ENCODE results near the gene ALK. TPM values are rescaled to one million over a fixed set of nuclear protein-coding genes. Genes with fewer than 3 reads are reported as not detected.

ALK gene
- polyA plus RNA-seq, 3 donors: not detected

- intact Hi-C loops (cut with micrococcal nuclease): no loop called here
- no peak for TF ChIP-seq CTCF (IDR thresholded peaks at IDR 0.05)
- no peak overlapping the region for H2AFZ ChIP-seq (ENCODE audit: insufficient read depth, low read depth, low read length, poor library complexity, severe bottlenecking)
- no CpG with 5 or more reads among the region's 5 CpGs for WGBS (ENCODE audit: insufficient coverage)
- H3K27me3 ChIP-seq (ENCODE audit: control insufficient read depth in 2 of 2, insufficient read depth in 2 of 2, low read length in 2 of 2): no peaks in the 10 kb centered on the region
- no peaks in the 10 kb centered on the region for H3K36me3 ChIP-seq (replicated peaks in 1 of 2; ENCODE audit: control insufficient read depth in 1 of 2, insufficient read depth in 2 of 2, low read length in 2 of 2)
- Mint-ChIP-seq H3K36me3 (no peaks in the 10 kb centered on the region), H3K27me3 (ENCODE audit: low read depth in 3 of 3) (peaks cover 0 to 2% (median 1%) of the 10 kb centered on the region in 3 donors), H3K9me3 (peaks cover 0 to 9% (median 0%) of the 10 kb centered on the region in 7 donors), H3K27ac (no peak overlapping the region), H3K4me3 (no peak overlapping the region), H3K4me1 (no peaks in the 10 kb centered on the region)
- no peak overlapping the region for H3K9ac ChIP-seq (ENCODE audit: insufficient read depth, low read length, poor library complexity, severe bottlenecking)
- no peak overlapping the region for H3K27ac ChIP-seq (ENCODE audit: low read depth in 1 of 2, low read length in 2 of 2)
- H3K79me2 ChIP-seq (ENCODE audit: insufficient read depth, low read length): no peaks in the 10 kb centered on the region
- no peaks in the 10 kb centered on the region for H4K20me1 ChIP-seq (ENCODE audit: insufficient read depth, low read length)
- H3K4me3 ChIP-seq (replicated peaks in 1 of 3; ENCODE audit: low read depth in 2 of 3, low read length in 3 of 3): no peak overlapping the region
- no peak overlapping the region for H3K4me2 ChIP-seq (replicated peaks; ENCODE audit: extremely low read depth, low read length, poor library complexity, severe bottlenecking)
- no peaks in the 10 kb centered on the region for H3K4me1 ChIP-seq (ENCODE audit: control insufficient read depth in 1 of 2, insufficient read depth in 2 of 2, low read length in 2 of 2)
- no peaks in the 10 kb centered on the region for H3K9me3 ChIP-seq (replicated peaks in 1 of 2; ENCODE audit: control insufficient read depth in 1 of 2, insufficient read depth in 1 of 2, low read length in 2 of 2)
- no peak for DNase-seq
Observed at GRCh38 chr2:29786361-29786760, 135.0 kb downstream of the ALK start.

- H3K9ac ChIP-seq (ENCODE audit: insufficient read depth, low read length, poor library complexity, severe bottlenecking): no peak overlapping the region
- no peak overlapping the region for H3K4me3 ChIP-seq (replicated peaks in 1 of 3; ENCODE audit: low read depth in 2 of 3, low read length in 3 of 3)
- no peaks in the 10 kb centered on the region for H4K20me1 ChIP-seq (ENCODE audit: insufficient read depth, low read length)
- WGBS (ENCODE audit: insufficient coverage): 100% methylated on average over 1 of the region's 6 CpGs
- H3K9me3 ChIP-seq (replicated peaks in 1 of 2; ENCODE audit: control insufficient read depth in 1 of 2, insufficient read depth in 1 of 2, low read length in 2 of 2): no peaks in the 10 kb centered on the region
- intact Hi-C loops (cut with micrococcal nuclease): no loop called here
- no peak overlapping the region for H2AFZ ChIP-seq (ENCODE audit: insufficient read depth, low read depth, low read length, poor library complexity, severe bottlenecking)
- no peaks in the 10 kb centered on the region for H3K79me2 ChIP-seq (ENCODE audit: insufficient read depth, low read length)
- H3K36me3 ChIP-seq (replicated peaks in 1 of 2; ENCODE audit: control insufficient read depth in 1 of 2, insufficient read depth in 2 of 2, low read length in 2 of 2): no peaks in the 10 kb centered on the region
- H3K27ac ChIP-seq (ENCODE audit: low read depth in 1 of 2, low read length in 2 of 2): no peak overlapping the region
- no peak for DNase-seq
- Mint-ChIP-seq H3K27me3 (ENCODE audit: low read depth in 3 of 3) (peaks cover 0 to 2% (median 1%) of the 10 kb centered on the region in 3 donors), H3K9me3 (peaks cover 0 to 5% (median 0%) of the 10 kb centered on the region in 7 donors), H3K4me1 (no peaks in the 10 kb centered on the region), H3K27ac (no peak overlapping the region), H3K4me3 (no peak overlapping the region), H3K36me3 (no peaks in the 10 kb centered on the region)
- no peaks in the 10 kb centered on the region for H3K4me1 ChIP-seq (ENCODE audit: control insufficient read depth in 1 of 2, insufficient read depth in 2 of 2, low read length in 2 of 2)
- no peak overlapping the region for H3K4me2 ChIP-seq (replicated peaks; ENCODE audit: extremely low read depth, low read length, poor library complexity, severe bottlenecking)
- no peaks in the 10 kb centered on the region for H3K27me3 ChIP-seq (ENCODE audit: control insufficient read depth in 2 of 2, insufficient read depth in 2 of 2, low read length in 2 of 2)
- no peak for TF ChIP-seq CTCF (IDR thresholded peaks at IDR 0.05)
Observed at GRCh38 chr2:29783666-29784065, 137.7 kb downstream of the ALK start.

All from CD14-positive monocyte (primary cell).